Caco-2 (cell line): ENCODE data around the gene TSPAN5. TPM values are rescaled to one million over a fixed set of nuclear protein-coding genes. Genes with fewer than 3 reads are reported as not detected.

ENCODE experiments used
- BruUV-seq: library from RNA; stranded (reverse); fragments of 400-500 nt; replicated peaks from 2 replicates; lab custom pipeline; 2021; lab: Mats Ljungman, UMichigan
- CTCF ChIA-PET: fragments of 300-600 bp; sonication (Branson Sonifier 250); formaldehyde crosslinking; loops from one replicate; lab custom pipeline; 2022; ENCODE audit warnings: antibody characterized with exemption; lab: Charles Lee
- POLR2A ChIA-PET: fragments of 300-600 bp; sonication (Branson Sonifier 250); formaldehyde crosslinking; loops from one replicate; lab custom pipeline; 2022; ENCODE audit warnings: antibody characterized with exemption; lab: Charles Lee
- DNase-seq, 2 experiments: peaks; one replicate each; pipeline versions ENCODE4 v3.0.0 to v3.0.0-alpha.2; 2020 to 2022
- H3K27me3 ChIP-seq: replicated peaks from 2 replicates; pipeline ENCODE4 v1.6.0; 2011; ENCODE audit warnings: low read length; ENCODE audit not compliant: control insufficient read depth, insufficient read depth
- H3K36me3 ChIP-seq: 2 replicates; pipeline ENCODE4 v1.5.1; 2011; ENCODE audit warnings: low read length; ENCODE audit not compliant: control insufficient read depth, insufficient read depth
- H3K4me1 ChIP-seq: fragments of 250-450 bp; sonication (Bioruptor Pico); 2 replicates; pipeline ENCODE4 v1.5.1; 2020; ENCODE audit warnings: mild to moderate bottlenecking
- H3K4me3 ChIP-seq: 2 replicates; pipeline ENCODE4 v1.5.1; 2011; ENCODE audit warnings: low read depth, mild to moderate bottlenecking, control low read depth, low read length
- H3K9me3 ChIP-seq: fragments of 250-450 bp; sonication (Bioruptor Pico); 2 replicates; pipeline ENCODE4 v1.5.1; 2020; ENCODE audit warnings: mild to moderate bottlenecking, moderate library complexity
- H3K27ac Mint-ChIP-seq: one replicate; pipeline ENCODE4 v1.8.0; 2022; ENCODE audit warnings: mixed read lengths; ENCODE audit not compliant: unreplicated experiment
- H3K27me3 Mint-ChIP-seq: one replicate; pipeline ENCODE4 v1.8.0; 2022; ENCODE audit warnings: mixed read lengths; ENCODE audit not compliant: insufficient read depth, unreplicated experiment
- H3K36me3 Mint-ChIP-seq: one replicate; pipeline ENCODE4 v1.8.0; 2022; ENCODE audit warnings: mild to moderate bottlenecking, mixed read lengths; ENCODE audit not compliant: insufficient read depth, unreplicated experiment
- H3K4me1 Mint-ChIP-seq: one replicate; pipeline ENCODE4 v1.8.0; 2022; ENCODE audit warnings: low read depth, mixed read lengths; ENCODE audit not compliant: unreplicated experiment
- H3K4me3 Mint-ChIP-seq: one replicate; pipeline ENCODE4 v1.8.0; 2022; ENCODE audit warnings: mild to moderate bottlenecking, moderate library complexity, mixed read lengths; ENCODE audit not compliant: unreplicated experiment
- H3K9me3 Mint-ChIP-seq: one replicate; pipeline ENCODE4 v1.8.0; 2022; ENCODE audit warnings: mixed read lengths; ENCODE audit not compliant: unreplicated experiment
- intact Hi-C: fragments of 100-400 bp; cut with micrococcal nuclease; formaldehyde crosslinking; loops from one replicate; pipeline ENCODE4 v1.10.0; 2022; ENCODE audit not compliant: unreplicated experiment
- total RNA-seq: library from RNA; stranded (reverse); gene quantifications from 2 replicates; pipeline ENCODE4 v1.2.3, GENCODE V29; 2022
- TF ChIP-seq, protein P1 (sequence below), 2 experiments: fragments of 200-600 bp in 1 of 2; IDR thresholded peaks; 1 replicate in 1 of 2; 2 replicates in 1 of 2; pipeline versions ENCODE4 v1.5.1 to v1.8.0; 2011 to 2022; ENCODE audit warnings: antibody characterized with exemption in 1 of 2, control low read depth in 1 of 2, inconsistent platforms in 1 of 2, low read depth in 1 of 2, low read length in 1 of 2, mild to moderate bottlenecking in 1 of 2, moderate library complexity in 1 of 2; ENCODE audit not compliant: insufficient read depth in 1 of 2, severe bottlenecking in 1 of 2, unreplicated experiment in 1 of 2

The TSPAN5 gene
- total RNA-seq, 1 experiment from 2014 or later: 24.1 TPM

DNA sequence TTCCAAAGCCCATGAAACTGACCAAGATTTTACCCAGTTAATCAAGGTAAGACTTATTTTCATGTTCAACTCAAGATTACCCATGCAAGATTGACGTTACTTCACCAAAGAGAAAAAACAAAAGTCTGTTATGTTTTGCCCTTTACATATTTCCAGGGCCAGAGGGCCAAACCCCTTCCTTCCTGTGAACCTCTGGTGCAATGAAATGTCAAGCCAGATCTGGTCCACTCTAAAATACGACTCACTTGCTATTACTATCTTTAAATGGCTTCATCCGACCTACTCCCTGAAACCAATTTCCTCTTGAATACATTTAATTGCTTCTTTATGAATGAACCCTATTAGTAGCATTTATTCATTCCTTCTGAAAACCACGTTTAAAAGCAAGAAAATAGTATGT is 33.0 kb downstream of the TSPAN5 start:
- Mint-ChIP-seq H3K9me3 (no peaks in the 10 kb centered on the region), H3K27me3 (no peaks in the 10 kb centered on the region), H3K4me1 (peaks cover 43% of the 10 kb centered on the region), H3K4me3 (no peak overlapping the region), H3K27ac (no peak overlapping the region), H3K36me3 (no peaks in the 10 kb centered on the region)
- no peak for DNase-seq
- Histone ChIP-seq H3K4me1 (peaks cover 37% of the 10 kb centered on the region), H3K36me3 (no peaks in the 10 kb centered on the region), H3K27me3 (no peaks in the 10 kb centered on the region), H3K4me3 (no peak overlapping the region), H3K9me3 (no peaks in the 10 kb centered on the region)
- intact Hi-C loops: loop anchor here (2.0 kb wide), 1 partner anchor 159 kb away; no protein-coding TSS in a partner anchor
- TF ChIP-seq, protein P1, sequence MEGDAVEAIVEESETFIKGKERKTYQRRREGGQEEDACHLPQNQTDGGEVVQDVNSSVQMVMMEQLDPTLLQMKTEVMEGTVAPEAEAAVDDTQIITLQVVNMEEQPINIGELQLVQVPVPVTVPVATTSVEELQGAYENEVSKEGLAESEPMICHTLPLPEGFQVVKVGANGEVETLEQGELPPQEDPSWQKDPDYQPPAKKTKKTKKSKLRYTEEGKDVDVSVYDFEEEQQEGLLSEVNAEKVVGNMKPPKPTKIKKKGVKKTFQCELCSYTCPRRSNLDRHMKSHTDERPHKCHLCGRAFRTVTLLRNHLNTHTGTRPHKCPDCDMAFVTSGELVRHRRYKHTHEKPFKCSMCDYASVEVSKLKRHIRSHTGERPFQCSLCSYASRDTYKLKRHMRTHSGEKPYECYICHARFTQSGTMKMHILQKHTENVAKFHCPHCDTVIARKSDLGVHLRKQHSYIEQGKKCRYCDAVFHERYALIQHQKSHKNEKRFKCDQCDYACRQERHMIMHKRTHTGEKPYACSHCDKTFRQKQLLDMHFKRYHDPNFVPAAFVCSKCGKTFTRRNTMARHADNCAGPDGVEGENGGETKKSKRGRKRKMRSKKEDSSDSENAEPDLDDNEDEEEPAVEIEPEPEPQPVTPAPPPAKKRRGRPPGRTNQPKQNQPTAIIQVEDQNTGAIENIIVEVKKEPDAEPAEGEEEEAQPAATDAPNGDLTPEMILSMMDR (IDR thresholded peaks at IDR 0.05; ENCODE audit: insufficient read depth in 1 of 2, low read depth in 1 of 2, low read length in 1 of 2, severe bottlenecking in 1 of 2, unreplicated experiment in 1 of 2): no peak
- CTCF ChIA-PET: no interaction called here
- POLR2A ChIA-PET: no interaction called here
- no TSS peak for BruUV-seq

DNA sequence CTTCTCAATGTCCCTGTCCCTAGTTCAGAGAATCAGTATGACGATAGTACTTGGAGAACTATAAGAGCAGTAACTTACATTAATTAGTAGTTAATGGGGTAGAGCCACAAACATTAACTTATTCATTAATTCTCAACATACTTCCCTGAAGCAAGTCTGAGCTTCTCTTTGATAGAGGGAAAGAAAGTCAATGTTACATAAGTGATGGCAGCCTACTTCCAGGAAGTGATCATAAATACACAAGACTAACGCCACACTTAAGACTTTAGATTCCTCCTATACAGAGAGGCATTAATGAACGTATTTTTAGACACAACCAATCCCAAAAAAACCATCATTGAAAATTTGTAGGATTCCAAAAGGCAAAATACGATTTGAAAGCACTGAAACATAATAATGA is 33.8 kb downstream of the TSPAN5 start:
- H3K4me1 Mint-ChIP-seq: peaks cover 45% of the 10 kb centered on the region
- no peaks in the 10 kb centered on the region for H3K36me3 Mint-ChIP-seq
- TF ChIP-seq, protein P1 (IDR thresholded peaks at IDR 0.05; ENCODE audit: insufficient read depth in 1 of 2, low read depth in 1 of 2, low read length in 1 of 2, severe bottlenecking in 1 of 2, unreplicated experiment in 1 of 2): no peak
- no peaks in the 10 kb centered on the region for H3K36me3 ChIP-seq
- ChIA-PET CTCF (interaction anchor here (0.7 kb wide), 1 partner anchor 134 kb away, joined by 3 read pairs; no protein-coding TSS in a partner anchor), POLR2A (no interaction called here)
- H3K4me3 ChIP-seq: no peak overlapping the region
- no peaks in the 10 kb centered on the region for H3K27me3 Mint-ChIP-seq
- H3K9me3 ChIP-seq: no peaks in the 10 kb centered on the region
- intact Hi-C loops: loop anchor here (2.0 kb wide), 1 partner anchor 158 kb away; no protein-coding TSS in a partner anchor
- H3K9me3 Mint-ChIP-seq: no peaks in the 10 kb centered on the region
- no TSS peak for BruUV-seq
- no peak overlapping the region for H3K4me3 Mint-ChIP-seq
- no peak for DNase-seq
- H3K4me1 ChIP-seq: peaks cover 37% of the 10 kb centered on the region
- H3K27me3 ChIP-seq: no peaks in the 10 kb centered on the region
- no peak overlapping the region for H3K27ac Mint-ChIP-seq

GRCh38 chr4:98624144-98624543 is 34.3 kb downstream of the TSPAN5 start:
- no TSS peak for BruUV-seq
- CTCF ChIA-PET: interaction anchor here (0.7 kb wide), 1 partner anchor 134 kb away, joined by 3 read pairs; no protein-coding TSS in a partner anchor
- no peaks in the 10 kb centered on the region for H3K9me3 ChIP-seq
- DNase-seq: no peak
- POLR2A ChIA-PET: no interaction called here
- H3K27me3 ChIP-seq: no peaks in the 10 kb centered on the region
- peaks cover 45% of the 10 kb centered on the region for H3K4me1 Mint-ChIP-seq
- H3K4me3 ChIP-seq: no peak overlapping the region
- H3K4me1 ChIP-seq: peaks cover 37% of the 10 kb centered on the region
- intact Hi-C loops: loop anchor here (2.0 kb wide), 1 partner anchor 157 kb away; no protein-coding TSS in a partner anchor
- no peak overlapping the region for H3K27ac Mint-ChIP-seq
- H3K4me3 Mint-ChIP-seq: no peak overlapping the region
- TF ChIP-seq, protein P1 (IDR thresholded peaks at IDR 0.05; ENCODE audit: insufficient read depth in 1 of 2, low read depth in 1 of 2, low read length in 1 of 2, severe bottlenecking in 1 of 2, unreplicated experiment in 1 of 2): no peak
- H3K36me3 Mint-ChIP-seq: no peaks in the 10 kb centered on the region
- H3K9me3 Mint-ChIP-seq: no peaks in the 10 kb centered on the region
- no peaks in the 10 kb centered on the region for H3K36me3 ChIP-seq
- H3K27me3 Mint-ChIP-seq: no peaks in the 10 kb centered on the region
